ENCODE results near the gene NR4A3.

Gene NR4A3

GRCh38 chr9:99808454-99808853, 13.2 kb upstream of the NR4A3 start:
- no peak for TF ChIP-seq NFIC (IDR thresholded peaks at IDR 0.05)

GRCh38 chr9:99809586-99810319, 11.9 kb upstream of the NR4A3 start:
- no peak for TF ChIP-seq NFIC (IDR thresholded peaks at IDR 0.05)

DNA sequence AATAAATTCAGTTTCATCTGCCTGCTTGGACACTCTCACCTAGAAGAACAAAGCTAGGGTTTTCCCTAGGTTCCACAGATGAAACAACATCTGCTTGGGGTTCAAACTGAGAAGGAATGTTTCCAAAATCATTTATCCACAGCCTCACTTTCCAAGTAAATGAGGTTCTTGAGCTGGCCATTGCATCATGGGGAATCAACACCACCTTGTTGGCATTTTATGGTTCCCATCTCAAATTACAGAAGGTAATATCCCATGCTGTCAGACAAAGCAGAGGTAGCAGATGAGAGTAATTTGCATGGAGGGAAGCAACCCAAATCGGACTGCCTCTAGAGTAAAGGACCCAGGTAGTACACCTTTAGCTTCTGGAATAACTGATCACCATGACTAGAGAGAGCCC, 10.5 kb upstream of the NR4A3 start:
- TF ChIP-seq FOXM1 (IDR thresholded peaks at IDR 0.05; ENCODE audit: borderline replicate concordance, low read depth) (no peak), YY1 (IDR thresholded peaks at IDR 0.05; ENCODE audit: low read depth) (no peak), USF1 (IDR thresholded peaks at IDR 0.05) (no peak), CEBPB (IDR thresholded peaks at IDR 0.05) (no peak), NFIC (IDR thresholded peaks at IDR 0.05) (no peak), CREB1 (IDR thresholded peaks at IDR 0.05; ENCODE audit: low read depth) (no peak), ZBTB7A (IDR thresholded peaks at IDR 0.05; ENCODE audit: low read depth) (no peak), TAF1 (IDR thresholded peaks at IDR 0.05; ENCODE audit: low read depth) (no peak)

- TF ChIP-seq TCF12 (IDR thresholded peaks at IDR 0.05; ENCODE audit: low read depth) (no peak), RAD21 (IDR thresholded peaks at IDR 0.05; ENCODE audit: low read depth) (no peak), CREB1 (IDR thresholded peaks at IDR 0.05; ENCODE audit: low read depth) (no peak), EP300 (IDR thresholded peaks at IDR 0.05; ENCODE audit: borderline replicate concordance) (no peak), EGR1 (IDR thresholded peaks at IDR 0.05) (no peak), FOXM1 (IDR thresholded peaks at IDR 0.05; ENCODE audit: borderline replicate concordance, low read depth) (no peak), CEBPB (IDR thresholded peaks at IDR 0.05) (no peak), USF1 (IDR thresholded peaks at IDR 0.05) (no peak), TEAD4 (IDR thresholded peaks at IDR 0.05) (no peak)
- TF ChIP-seq, protein P1, sequence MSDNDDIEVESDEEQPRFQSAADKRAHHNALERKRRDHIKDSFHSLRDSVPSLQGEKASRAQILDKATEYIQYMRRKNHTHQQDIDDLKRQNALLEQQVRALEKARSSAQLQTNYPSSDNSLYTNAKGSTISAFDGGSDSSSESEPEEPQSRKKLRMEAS (IDR thresholded peaks at IDR 0.05): no peak
- TF ChIP-seq, protein P2, sequence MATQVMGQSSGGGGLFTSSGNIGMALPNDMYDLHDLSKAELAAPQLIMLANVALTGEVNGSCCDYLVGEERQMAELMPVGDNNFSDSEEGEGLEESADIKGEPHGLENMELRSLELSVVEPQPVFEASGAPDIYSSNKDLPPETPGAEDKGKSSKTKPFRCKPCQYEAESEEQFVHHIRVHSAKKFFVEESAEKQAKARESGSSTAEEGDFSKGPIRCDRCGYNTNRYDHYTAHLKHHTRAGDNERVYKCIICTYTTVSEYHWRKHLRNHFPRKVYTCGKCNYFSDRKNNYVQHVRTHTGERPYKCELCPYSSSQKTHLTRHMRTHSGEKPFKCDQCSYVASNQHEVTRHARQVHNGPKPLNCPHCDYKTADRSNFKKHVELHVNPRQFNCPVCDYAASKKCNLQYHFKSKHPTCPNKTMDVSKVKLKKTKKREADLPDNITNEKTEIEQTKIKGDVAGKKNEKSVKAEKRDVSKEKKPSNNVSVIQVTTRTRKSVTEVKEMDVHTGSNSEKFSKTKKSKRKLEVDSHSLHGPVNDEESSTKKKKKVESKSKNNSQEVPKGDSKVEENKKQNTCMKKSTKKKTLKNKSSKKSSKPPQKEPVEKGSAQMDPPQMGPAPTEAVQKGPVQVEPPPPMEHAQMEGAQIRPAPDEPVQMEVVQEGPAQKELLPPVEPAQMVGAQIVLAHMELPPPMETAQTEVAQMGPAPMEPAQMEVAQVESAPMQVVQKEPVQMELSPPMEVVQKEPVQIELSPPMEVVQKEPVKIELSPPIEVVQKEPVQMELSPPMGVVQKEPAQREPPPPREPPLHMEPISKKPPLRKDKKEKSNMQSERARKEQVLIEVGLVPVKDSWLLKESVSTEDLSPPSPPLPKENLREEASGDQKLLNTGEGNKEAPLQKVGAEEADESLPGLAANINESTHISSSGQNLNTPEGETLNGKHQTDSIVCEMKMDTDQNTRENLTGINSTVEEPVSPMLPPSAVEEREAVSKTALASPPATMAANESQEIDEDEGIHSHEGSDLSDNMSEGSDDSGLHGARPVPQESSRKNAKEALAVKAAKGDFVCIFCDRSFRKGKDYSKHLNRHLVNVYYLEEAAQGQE (IDR thresholded peaks at IDR 0.05; ENCODE audit: low read depth): no peak
These were observed 9.9 kb upstream of the NR4A3 start for GRCh38 chr9:99811598-99812383.

GRCh38 chr9:99813739-99814138, 7.9 kb upstream of the NR4A3 start:
- TF ChIP-seq ZBTB7A (IDR thresholded peaks at IDR 0.05; ENCODE audit: low read depth): no peak
- TF ChIP-seq, protein P2 (IDR thresholded peaks at IDR 0.05; ENCODE audit: low read depth): no peak
- TF ChIP-seq YY1 (IDR thresholded peaks at IDR 0.05; ENCODE audit: low read depth): no peak
- no peak for TF ChIP-seq RAD21 (IDR thresholded peaks at IDR 0.05; ENCODE audit: low read depth)
- no peak for TF ChIP-seq EGR1 (IDR thresholded peaks at IDR 0.05)
- no peak for TF ChIP-seq EP300 (IDR thresholded peaks at IDR 0.05; ENCODE audit: borderline replicate concordance)
- TF ChIP-seq CREB1 (IDR thresholded peaks at IDR 0.05; ENCODE audit: low read depth): no peak
- TF ChIP-seq, protein P1 (IDR thresholded peaks at IDR 0.05): no peak
- TF ChIP-seq TEAD4 (IDR thresholded peaks at IDR 0.05): no peak
- TF ChIP-seq CEBPB (IDR thresholded peaks at IDR 0.05): no peak

- TF ChIP-seq NFIC (IDR thresholded peaks at IDR 0.05) (no peak), EP300 (IDR thresholded peaks at IDR 0.05; ENCODE audit: borderline replicate concordance) (no peak), YY1 (IDR thresholded peaks at IDR 0.05; ENCODE audit: low read depth) (no peak), FOXM1 (IDR thresholded peaks at IDR 0.05; ENCODE audit: borderline replicate concordance, low read depth) (no peak), CREB1 (IDR thresholded peaks at IDR 0.05; ENCODE audit: low read depth) (no peak), EGR1 (IDR thresholded peaks at IDR 0.05) (no peak), RAD21 (IDR thresholded peaks at IDR 0.05; ENCODE audit: low read depth) (no peak), TEAD4 (IDR thresholded peaks at IDR 0.05) (no peak), TAF1 (IDR thresholded peaks at IDR 0.05; ENCODE audit: low read depth) (no peak), TCF12 (IDR thresholded peaks at IDR 0.05; ENCODE audit: low read depth) (no peak), CEBPB (IDR thresholded peaks at IDR 0.05) (no peak), ZBTB7A (IDR thresholded peaks at IDR 0.05; ENCODE audit: low read depth) (no peak), USF1 (IDR thresholded peaks at IDR 0.05) (no peak)
- TF ChIP-seq, protein P2 (IDR thresholded peaks at IDR 0.05; ENCODE audit: low read depth): no peak
- TF ChIP-seq, protein P1 (IDR thresholded peaks at IDR 0.05): no peak
These were observed 7.3 kb upstream of the NR4A3 start for GRCh38 chr9:99814359-99814758.

Measured in Ishikawa (cell line).